WERI-Rb-1 (cell line): ENCODE results near the gene ZNRF4.

ENCODE experiments used
- DNase-seq: peaks from one replicate; pipeline ENCODE4 v3.0.0-alpha.2; 2020
- H3K27ac ChIP-seq: fragments of 250-450 bp; sonication (Bioruptor Pico); 2 replicates; pipeline ENCODE4 v1.5.1; 2020; ENCODE audit warnings: mild to moderate bottlenecking, moderate library complexity
- H3K27me3 ChIP-seq: fragments of 250-450 bp; sonication (Bioruptor Pico); 2 replicates; pipeline ENCODE4 v1.5.1; 2021; ENCODE audit warnings: mild to moderate bottlenecking, low read depth, moderate library complexity; ENCODE audit not compliant: insufficient read depth, severe bottlenecking
- H3K36me3 ChIP-seq: fragments of 250-450 bp; sonication (Bioruptor Pico); 2 replicates; pipeline ENCODE4 v1.5.1; 2020; ENCODE audit warnings: mild to moderate bottlenecking, moderate library complexity
- H3K4me3 ChIP-seq: 2 replicates; pipeline ENCODE4 v1.5.1; 2011; ENCODE audit warnings: low read depth, mild to moderate bottlenecking, control low read depth, low read length
- H3K9me3 ChIP-seq: fragments of 250-450 bp; sonication (Bioruptor Pico); 2 replicates; pipeline ENCODE4 v1.5.1; 2021; ENCODE audit warnings: mild to moderate bottlenecking, moderate library complexity; ENCODE audit not compliant: severe bottlenecking
- TF ChIP-seq, protein P1 (sequence below): IDR thresholded peaks from 2 replicates; pipeline ENCODE4 v1.5.1; 2011; ENCODE audit warnings: low read depth, mild to moderate bottlenecking, control low read depth, inconsistent platforms, low read length

Gene ZNRF4

GRCh38 chr19:5439452-5439851 lies 15.8 kb upstream of the ZNRF4 start:
- no peak overlapping the region for H3K4me3 ChIP-seq
- TF ChIP-seq, protein P1, sequence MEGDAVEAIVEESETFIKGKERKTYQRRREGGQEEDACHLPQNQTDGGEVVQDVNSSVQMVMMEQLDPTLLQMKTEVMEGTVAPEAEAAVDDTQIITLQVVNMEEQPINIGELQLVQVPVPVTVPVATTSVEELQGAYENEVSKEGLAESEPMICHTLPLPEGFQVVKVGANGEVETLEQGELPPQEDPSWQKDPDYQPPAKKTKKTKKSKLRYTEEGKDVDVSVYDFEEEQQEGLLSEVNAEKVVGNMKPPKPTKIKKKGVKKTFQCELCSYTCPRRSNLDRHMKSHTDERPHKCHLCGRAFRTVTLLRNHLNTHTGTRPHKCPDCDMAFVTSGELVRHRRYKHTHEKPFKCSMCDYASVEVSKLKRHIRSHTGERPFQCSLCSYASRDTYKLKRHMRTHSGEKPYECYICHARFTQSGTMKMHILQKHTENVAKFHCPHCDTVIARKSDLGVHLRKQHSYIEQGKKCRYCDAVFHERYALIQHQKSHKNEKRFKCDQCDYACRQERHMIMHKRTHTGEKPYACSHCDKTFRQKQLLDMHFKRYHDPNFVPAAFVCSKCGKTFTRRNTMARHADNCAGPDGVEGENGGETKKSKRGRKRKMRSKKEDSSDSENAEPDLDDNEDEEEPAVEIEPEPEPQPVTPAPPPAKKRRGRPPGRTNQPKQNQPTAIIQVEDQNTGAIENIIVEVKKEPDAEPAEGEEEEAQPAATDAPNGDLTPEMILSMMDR: no peak
- H3K36me3 ChIP-seq: no peaks in the 10 kb centered on the region
- no peak overlapping the region for H3K27ac ChIP-seq
- H3K27me3 ChIP-seq: no peaks in the 10 kb centered on the region
- DNase-seq: no peak
- no peaks in the 10 kb centered on the region for H3K9me3 ChIP-seq

GRCh38 chr19:5440299-5440698 lies 14.9 kb upstream of the ZNRF4 start:
- H3K27me3 ChIP-seq: no peaks in the 10 kb centered on the region
- TF ChIP-seq, protein P1: no peak
- no peaks in the 10 kb centered on the region for H3K9me3 ChIP-seq
- DNase-seq: no peak
- H3K27ac ChIP-seq: no peak overlapping the region
- H3K4me3 ChIP-seq: no peak overlapping the region
- no peaks in the 10 kb centered on the region for H3K36me3 ChIP-seq

DNA sequence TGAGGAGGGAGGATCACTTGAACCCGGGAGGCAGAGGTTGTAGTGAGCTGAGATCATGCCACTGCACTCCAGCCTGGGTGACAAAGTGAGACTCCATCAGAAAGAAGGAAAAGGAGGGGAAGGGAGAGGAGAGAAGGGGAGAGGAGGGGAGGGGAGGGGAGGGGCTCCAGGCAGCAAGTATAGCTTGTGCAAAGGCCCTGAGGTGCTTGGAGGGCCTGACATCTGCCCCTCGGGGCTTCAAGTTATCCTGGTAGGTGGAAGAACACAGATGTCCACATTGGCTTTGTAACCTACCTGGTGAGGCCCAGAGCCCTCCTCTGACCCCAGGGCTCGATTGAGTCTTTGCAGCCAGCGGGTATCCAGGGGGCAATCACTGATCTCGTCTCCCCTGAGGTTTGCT lies 11.5 kb upstream of the ZNRF4 start:
- Histone ChIP-seq H3K9me3 (no peaks in the 10 kb centered on the region), H3K36me3 (no peaks in the 10 kb centered on the region), H3K27ac (no peak overlapping the region), H3K27me3 (no peaks in the 10 kb centered on the region), H3K4me3 (no peak overlapping the region)
- DNase-seq: no peak
- TF ChIP-seq, protein P1: no peak

- Histone ChIP-seq H3K27me3 (no peaks in the 10 kb centered on the region), H3K4me3 (no peak overlapping the region), H3K27ac (no peak overlapping the region), H3K9me3 (no peaks in the 10 kb centered on the region), H3K36me3 (no peaks in the 10 kb centered on the region)
- no peak for DNase-seq
- TF ChIP-seq, protein P1: no peak
Observed at GRCh38 chr19:5444431-5444830, 10.8 kb upstream of the ZNRF4 start.

GRCh38 chr19:5445071-5445470 lies 10.1 kb upstream of the ZNRF4 start:
- DNase-seq: no peak

DNA sequence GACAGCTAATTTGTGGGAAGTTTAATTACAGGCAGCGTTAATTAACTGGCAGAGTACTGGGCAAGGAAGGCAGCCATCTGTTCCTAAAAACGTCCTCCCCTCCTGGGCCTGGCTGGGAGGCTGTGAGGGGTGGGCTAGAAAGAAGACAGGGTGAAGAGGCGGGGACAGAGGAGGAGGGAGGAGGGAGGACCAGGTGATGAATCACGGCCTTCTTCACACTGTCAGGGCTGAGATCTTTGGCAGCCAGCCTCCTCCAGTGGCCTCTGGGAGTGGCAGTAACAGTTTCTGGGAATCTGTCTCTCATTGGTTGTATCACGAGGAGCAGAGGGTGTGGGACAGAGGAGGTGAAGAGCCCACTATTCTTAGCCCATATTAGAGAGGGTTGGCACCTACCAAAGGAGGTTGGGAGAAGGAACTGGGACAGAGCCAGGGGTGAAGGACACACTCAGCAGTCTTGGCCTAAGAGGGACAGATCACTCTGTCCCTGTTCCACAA lies 9.6 kb upstream of the ZNRF4 start:
- DNase-seq: no peak
- Histone ChIP-seq H3K27me3 (no peaks in the 10 kb centered on the region), H3K27ac (no peak overlapping the region), H3K9me3 (no peaks in the 10 kb centered on the region), H3K4me3 (no peak overlapping the region), H3K36me3 (no peaks in the 10 kb centered on the region)
- TF ChIP-seq, protein P1: no peak

More at GRCh38 chr19:5445071-5445470, 10.1 kb upstream of the ZNRF4 start:
- no peak overlapping the region for H3K4me3 ChIP-seq
- H3K36me3 ChIP-seq: no peaks in the 10 kb centered on the region
- TF ChIP-seq, protein P1: no peak
- H3K9me3 ChIP-seq: no peaks in the 10 kb centered on the region
- no peaks in the 10 kb centered on the region for H3K27me3 ChIP-seq
- H3K27ac ChIP-seq: no peak overlapping the region
